IPS-18c (cell line): ENCODE data around the gene MYO18B.

Experiments used
- H3K4me3 ChIP-seq: 2 replicates; pipeline ENCODE4 v1.7.0; 2013; ENCODE audit warnings: low read depth, mild to moderate bottlenecking, low read length, moderate library complexity; ENCODE audit not compliant: insufficient read depth
- H3K9me3 ChIP-seq: one replicate; pipeline ENCODE4 v1.6.1; 2013; ENCODE audit warnings: mild to moderate bottlenecking, low read length, moderate library complexity; ENCODE audit not compliant: control insufficient read depth, insufficient read depth

Gene MYO18B

GRCh38 chr22:25992331-25992730, 250.3 kb downstream of the MYO18B start:
- no peak overlapping the region for H3K4me3 ChIP-seq
- H3K9me3 ChIP-seq = no peaks in the 10 kb centered on the region

DNA sequence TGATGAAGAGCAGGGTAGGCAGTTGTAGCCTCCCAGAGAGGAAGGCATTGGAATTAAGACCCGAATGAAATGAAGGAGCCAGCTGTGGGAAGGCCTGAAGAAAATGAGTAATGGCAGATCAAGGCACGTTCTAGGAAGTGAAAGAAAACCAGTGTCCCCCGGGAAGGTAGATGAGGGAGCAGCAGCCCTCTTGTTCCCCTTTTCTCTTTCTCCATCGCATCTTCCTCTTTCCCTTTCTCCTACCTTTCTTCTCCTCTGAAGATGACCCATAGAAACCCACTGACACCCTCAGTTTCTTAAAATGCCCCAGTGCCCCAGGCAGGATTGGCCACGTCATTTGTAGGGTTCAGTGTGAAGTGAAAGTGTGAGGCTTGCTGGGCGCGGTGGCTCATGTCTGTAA, 254.7 kb downstream of the MYO18B start:
- no peaks in the 10 kb centered on the region for H3K9me3 ChIP-seq
- H3K4me3 ChIP-seq = no peak overlapping the region

DNA sequence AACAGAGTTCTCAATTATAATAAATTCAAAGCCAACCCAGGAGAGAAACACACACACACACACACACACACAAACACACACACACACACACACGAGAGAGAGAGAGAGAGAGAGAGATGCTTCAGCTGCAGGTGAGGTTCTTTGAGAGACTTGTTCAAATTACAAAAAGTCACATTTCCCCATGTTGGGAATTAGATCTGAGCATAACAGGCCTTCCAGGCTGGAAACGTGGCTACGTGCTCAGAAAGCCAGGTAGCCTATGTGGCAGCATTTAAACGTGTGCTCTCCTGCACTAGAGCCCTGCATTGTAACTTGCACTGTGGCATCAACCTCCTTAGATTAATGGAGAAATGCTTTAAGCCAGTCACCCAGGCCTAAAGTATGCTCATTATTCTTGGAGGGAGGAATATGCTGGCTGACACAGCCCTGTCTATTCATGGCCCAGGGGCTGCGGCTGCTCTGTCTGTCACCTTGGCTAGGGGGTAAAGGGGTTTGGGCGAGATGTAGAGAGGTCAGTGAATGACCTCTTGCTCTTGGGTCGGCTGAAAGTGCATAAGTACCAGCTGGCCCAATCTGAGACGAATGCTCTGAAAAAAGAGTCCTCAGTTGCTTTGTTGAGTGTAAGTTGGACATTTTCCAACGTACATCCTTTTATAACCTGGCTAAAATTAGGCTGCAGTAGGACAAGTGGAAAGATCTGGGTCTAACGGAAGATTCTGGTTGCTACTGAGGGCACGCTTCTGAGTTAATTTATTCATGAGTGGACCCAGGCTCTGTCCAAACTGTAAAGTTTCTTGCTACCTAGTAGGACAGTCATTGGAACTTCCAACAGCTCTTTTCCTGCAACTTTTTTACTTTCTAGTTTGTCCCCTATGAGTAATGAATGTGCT, 256.1 kb downstream of the MYO18B start:
- no peaks in the 10 kb centered on the region for H3K9me3 ChIP-seq
- H3K4me3 ChIP-seq = no peak overlapping the region

- no peaks in the 10 kb centered on the region for H3K9me3 ChIP-seq
- H3K4me3 ChIP-seq = no peak overlapping the region
Observed at GRCh38 chr22:26002456-26002855, 260.5 kb downstream of the MYO18B start.

GRCh38 chr22:26004477-26004876, 262.5 kb downstream of the MYO18B start:
- Histone ChIP-seq H3K4me3 (no peak overlapping the region), H3K9me3 (no peaks in the 10 kb centered on the region)

DNA sequence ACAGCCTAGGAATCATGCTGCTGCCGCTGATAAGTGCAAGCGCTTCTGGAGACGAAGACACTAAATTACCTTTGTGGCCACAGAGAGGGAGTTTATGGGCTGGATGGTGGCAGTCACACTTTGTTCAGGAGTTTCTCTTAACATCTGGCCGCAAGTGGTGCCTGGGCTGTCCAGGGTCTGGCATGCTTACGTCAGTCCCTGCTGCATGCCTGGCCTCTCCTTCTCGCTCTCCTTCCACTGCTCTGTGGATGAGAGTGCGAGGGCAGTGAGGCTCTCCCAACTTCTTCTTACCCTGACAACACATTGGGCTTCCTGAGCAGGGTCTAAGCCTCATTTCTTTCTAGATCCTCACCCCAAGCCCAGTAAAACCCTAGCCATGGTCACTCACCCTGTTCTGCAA, 266.6 kb downstream of the MYO18B start:
- H3K9me3 ChIP-seq = no peaks in the 10 kb centered on the region
- H3K4me3 ChIP-seq = no peak overlapping the region

DNA sequence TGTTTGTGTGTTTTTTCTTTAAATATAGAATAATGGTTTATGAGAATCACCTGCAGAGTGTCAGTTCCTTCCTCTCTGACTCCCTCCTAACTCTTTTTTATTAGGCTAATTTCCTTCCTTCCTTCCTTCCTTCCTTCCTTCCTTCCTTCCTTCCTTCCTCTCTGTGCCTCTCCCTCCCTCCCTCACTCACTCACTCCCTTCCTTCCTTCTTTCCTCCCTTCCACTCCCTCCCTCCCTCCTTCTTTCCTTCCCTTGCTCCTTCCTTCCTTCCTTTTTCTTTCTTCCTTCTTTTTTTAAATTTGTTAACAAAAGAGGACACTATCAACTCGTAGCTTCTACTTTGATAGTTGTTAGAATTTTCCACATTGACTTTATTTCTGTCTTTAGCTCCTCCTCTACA, 274.9 kb downstream of the MYO18B start:
- Histone ChIP-seq H3K9me3 (no peaks in the 10 kb centered on the region), H3K4me3 (no peak overlapping the region)

DNA sequence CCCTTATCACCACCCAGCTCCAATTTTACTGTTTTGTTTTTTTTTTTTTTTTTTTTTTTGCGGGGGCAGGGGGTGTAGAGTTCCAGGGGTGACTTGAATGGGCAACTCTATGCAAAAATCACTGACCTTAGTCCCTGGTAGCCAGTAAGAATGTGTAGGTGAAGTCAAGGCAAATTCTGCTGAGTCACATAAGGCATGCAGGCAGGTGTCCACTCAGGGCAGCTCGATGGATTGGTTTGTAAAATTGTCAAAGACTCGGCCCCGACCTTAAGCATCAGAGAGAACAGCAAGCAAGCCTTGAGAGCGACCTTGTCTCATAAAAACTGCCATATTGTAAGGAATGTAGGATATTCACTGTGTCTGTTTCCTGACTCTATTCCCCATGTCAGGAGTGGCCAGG, 275.9 kb downstream of the MYO18B start:
- Histone ChIP-seq H3K4me3 (no peak overlapping the region), H3K9me3 (no peaks in the 10 kb centered on the region)

DNA sequence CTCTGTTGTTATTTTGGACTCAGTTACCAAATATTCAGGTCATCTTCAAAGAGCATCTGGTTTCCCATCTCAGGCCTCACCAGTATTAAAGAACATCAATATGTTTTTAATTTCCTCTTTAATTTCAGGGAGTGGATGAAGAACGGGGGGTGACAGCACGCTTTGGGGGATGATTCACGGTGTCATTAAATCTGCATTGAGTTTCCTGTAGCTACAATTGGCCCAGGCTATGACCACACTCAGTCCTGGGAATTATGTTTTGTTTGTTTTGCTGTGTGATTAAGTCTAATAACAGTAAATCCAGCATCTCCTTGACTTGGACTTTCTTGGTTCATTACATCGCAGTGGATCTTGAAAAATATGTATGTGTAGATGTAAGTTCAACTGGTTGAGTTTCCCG, 277.6 kb downstream of the MYO18B start:
- H3K9me3 ChIP-seq = no peaks in the 10 kb centered on the region
- H3K4me3 ChIP-seq = no peak overlapping the region

GRCh38 chr22:26021516-26021915, 279.5 kb downstream of the MYO18B start:
- Histone ChIP-seq H3K9me3 (no peaks in the 10 kb centered on the region), H3K4me3 (no peak overlapping the region)

- no peaks in the 10 kb centered on the region for H3K9me3 ChIP-seq
- H3K4me3 ChIP-seq = no peak overlapping the region
Observed at GRCh38 chr22:26023104-26023775, 281.3 kb downstream of the MYO18B start.

GRCh38 chr22:26025626-26026025, 283.6 kb downstream of the MYO18B start:
- H3K9me3 ChIP-seq = no peaks in the 10 kb centered on the region
- H3K4me3 ChIP-seq = no peak overlapping the region

DNA sequence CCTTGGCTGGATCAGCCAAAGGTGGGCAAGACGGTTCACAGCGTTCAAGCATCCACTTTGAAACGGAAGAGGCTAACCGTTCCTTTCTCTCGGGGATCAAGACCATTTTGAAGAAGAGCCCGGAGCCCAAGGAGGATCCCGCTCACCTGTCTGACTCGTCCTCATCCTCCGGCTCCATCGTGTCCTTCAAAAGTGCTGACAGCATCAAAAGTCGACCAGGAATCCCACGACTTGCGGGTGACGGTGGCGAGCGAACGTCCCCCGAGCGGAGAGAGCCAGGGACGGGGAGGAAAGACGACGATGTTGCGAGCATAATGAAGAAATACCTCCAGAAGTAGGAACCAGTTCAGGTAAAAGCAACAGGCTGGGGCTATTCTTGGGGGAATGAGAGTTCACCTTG, 285.4 kb downstream of the MYO18B start:
- no peak overlapping the region for H3K4me3 ChIP-seq
- no peaks in the 10 kb centered on the region for H3K9me3 ChIP-seq

DNA sequence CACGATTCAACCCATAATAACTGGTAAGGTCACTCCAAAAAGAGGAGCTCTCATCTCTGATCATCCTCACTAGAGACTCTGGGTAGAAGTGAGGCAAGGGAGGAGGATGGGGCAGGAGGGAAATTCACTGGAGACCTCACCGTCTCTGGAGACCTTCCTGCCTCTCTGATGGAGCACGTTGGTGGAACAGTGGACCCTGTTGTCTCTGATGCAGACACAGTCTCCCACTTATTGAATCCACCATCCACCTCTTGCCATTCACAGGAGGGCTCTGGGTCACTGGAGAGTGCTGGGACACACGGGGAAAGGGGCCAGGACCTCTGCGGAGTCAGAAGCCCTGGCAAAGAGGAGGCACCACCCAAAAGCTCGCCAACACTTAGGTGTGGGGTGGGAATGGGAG, 289.7 kb downstream of the MYO18B start:
- no peaks in the 10 kb centered on the region for H3K9me3 ChIP-seq
- no peak overlapping the region for H3K4me3 ChIP-seq

DNA sequence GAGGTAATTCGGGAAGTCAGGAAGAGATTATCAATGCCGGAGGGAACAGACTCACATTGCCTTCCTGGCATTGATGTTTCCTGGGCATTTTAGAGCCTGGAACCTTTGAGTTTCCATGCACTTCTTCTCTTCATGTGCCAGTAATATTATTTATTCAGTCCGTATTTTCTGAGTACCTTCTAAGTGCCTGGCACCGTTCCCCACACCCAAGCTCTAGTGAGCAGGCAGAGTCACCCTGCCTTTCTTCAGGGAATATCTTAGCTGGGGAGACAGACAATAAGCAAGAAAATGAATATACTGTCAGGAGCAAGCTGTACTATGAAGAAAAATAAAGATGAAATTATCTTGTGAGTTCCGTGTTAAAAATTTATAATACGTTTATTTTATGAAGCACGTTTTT, 291.1 kb downstream of the MYO18B start:
- Histone ChIP-seq H3K4me3 (no peak overlapping the region), H3K9me3 (peaks cover 4% of the 10 kb centered on the region)

DNA sequence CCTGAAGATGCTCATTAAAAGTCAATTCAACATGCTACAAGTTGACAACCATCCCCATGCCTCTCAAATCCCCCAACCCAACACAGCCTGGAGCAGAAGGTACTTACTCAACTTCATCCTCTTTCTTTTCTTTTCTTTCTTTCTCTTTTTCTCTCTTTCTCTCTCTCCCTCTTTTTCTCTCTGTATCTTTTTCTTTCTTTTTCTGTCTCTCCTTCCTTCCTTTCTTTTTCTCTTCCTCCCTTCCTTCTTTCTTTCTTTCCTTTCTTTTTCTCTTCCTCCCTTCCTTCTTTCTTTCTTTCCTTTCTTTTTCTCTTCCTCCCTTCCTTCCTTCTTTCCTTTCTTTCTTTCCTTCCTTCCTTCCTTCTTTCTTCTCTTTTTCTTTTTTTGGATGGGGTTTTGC, 291.6 kb downstream of the MYO18B start:
- Histone ChIP-seq H3K4me3 (no peak overlapping the region), H3K9me3 (peaks cover 4% of the 10 kb centered on the region)

DNA sequence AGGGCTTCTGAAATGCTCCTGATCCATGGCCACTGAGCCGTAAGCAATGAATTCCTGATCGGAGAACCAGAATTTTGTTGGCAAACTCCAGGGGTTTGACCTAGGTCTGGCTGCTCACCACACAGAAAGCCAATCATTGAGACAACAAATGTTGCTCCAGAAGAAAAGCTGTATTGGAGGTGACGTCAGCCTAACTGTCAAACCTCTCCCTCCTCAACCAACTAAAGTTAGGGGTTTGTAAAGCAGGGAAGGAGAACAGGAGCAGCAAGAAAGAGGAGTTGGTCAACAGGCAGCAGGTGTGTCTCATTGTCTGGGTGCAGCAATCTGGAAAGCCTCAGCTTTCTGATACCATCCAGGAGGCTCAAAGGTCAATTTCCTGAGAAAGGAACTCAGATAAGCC, 293.5 kb downstream of the MYO18B start:
- peak overlapping the region; percentile 20; the same call in 1 of the 2 replicates for H3K4me3 ChIP-seq
- peaks cover 4% of the 10 kb centered on the region for H3K9me3 ChIP-seq

- Histone ChIP-seq H3K9me3 (peaks cover 4% of the 10 kb centered on the region), H3K4me3 (no peak overlapping the region)
Observed at GRCh38 chr22:26038365-26038764, 296.4 kb downstream of the MYO18B start.
